ENCODE results near the gene SPEN.
"Not testable (repeated sequence)": the region's sequence is repeated elsewhere in the genome, so short reads cannot be mapped to it uniquely, and the experiment has no call there.

The SPEN gene

DNA sequence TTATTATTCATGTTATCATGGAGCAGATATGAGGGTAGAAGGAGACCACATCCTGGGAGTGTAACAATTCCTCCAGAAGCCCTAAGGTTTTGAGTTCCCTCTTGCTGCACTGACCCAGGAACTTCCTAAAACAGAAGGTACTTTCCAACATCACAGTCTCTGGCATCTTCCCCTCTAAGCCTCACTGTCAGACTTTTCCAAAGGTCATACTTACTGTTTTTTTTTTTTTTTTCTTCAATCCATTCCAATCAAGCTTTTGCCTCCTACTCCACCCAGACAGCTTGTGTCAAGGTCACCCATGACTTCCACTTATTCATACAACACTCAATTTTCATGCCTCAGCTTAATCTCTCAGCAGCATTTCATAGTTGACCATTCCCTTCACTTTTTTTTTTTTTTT is 21.7 kb upstream of the SPEN start:
- H3K36me3 ChIP-seq (ENCODE audit: insufficient read depth, low read length), result no peaks in the 10 kb centered on the region
- peaks cover 4% of the 10 kb centered on the region for H3K4me1 ChIP-seq (ENCODE audit: insufficient read depth, low read length)
- no peaks in the 10 kb centered on the region for H3K9me3 ChIP-seq (ENCODE audit: control insufficient read depth, insufficient read depth, low read length)
- H3K9ac ChIP-seq (ENCODE audit: low read depth, low read length), result no peak overlapping the region

DNA sequence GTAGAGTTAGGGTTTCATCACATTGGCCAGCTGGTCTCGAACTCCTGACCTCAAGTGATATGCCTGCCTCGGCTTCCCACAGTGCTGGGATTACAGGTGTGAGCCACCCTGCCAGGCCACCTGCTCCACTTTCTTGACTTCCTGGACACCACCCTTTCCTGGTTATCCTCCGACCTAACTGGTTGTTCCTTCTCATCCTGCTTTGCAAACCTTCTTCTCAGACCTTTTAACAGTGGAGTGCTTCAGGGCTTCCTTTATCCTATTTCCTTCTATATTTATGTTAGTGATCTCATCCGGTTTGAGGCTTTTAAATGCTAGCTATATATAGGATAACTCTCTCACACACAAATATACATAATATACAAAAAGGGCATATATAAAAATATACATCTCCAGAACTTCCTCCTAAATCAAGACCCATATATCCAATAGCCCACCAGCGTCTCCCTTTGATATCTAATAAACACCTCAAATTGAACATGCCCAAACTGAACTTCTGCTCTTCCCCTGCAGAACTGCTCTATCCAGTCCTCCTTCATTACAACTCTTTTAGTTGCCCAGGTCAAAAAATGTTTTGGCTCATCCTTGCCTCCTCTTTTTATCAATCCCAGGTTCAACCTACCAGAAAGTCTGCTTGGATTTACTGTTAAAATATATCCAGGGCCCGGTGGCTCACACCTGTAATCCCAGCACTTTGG is 20.5 kb upstream of the SPEN start:
- Histone ChIP-seq H3K9ac (ENCODE audit: low read depth, low read length) (no peak overlapping the region), H3K36me3 (ENCODE audit: insufficient read depth, low read length) (no peaks in the 10 kb centered on the region), H3K4me1 (ENCODE audit: insufficient read depth, low read length) (peaks cover 4% of the 10 kb centered on the region), H3K9me3 (ENCODE audit: control insufficient read depth, insufficient read depth, low read length) (no peaks in the 10 kb centered on the region)

DNA sequence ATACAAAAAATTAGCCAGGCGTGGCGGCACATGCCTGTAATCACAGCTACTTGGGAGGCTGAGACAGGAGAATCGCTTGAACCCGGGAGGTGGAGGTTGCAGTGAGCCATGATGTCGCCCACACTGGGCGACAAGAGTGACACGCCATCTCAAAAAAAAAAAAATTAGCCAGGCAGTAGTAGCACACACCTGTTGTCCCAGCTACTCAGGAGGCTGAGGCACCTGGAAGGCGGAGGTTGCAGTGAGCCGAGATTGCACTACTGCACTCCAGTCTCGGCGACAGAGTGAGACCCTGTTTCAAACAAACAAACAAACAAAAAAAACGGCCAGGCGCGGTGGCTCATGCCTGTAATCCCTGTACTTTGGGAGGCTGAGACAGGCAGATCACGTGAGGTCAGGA is 19.9 kb upstream of the SPEN start:
- not testable (repeated sequence) for H3K9me3 ChIP-seq (ENCODE audit: control insufficient read depth, insufficient read depth, low read length); H3K36me3 ChIP-seq (ENCODE audit: insufficient read depth, low read length); H3K9ac ChIP-seq (ENCODE audit: low read depth, low read length); H3K4me1 ChIP-seq (ENCODE audit: insufficient read depth, low read length)

DNA sequence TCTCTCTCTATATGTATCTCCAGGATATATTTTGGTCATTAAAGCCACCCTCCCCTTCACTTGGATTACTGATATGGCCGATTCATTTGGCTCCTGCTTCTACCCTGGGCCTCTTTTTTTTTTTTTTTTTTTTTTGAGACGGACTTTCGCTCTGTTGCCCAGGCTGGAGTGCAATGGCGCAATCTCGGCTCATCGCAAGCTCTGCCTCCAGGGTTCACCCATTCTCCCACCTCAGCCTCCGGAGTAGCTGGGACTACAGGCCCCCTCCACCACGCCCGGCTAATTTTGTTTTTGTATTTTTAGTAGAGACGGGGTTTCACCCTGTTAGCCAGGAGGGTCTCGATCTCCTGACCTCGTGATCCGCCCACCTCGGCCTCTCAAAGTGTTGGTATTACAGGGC is 18.6 kb upstream of the SPEN start:
- not testable (repeated sequence) for H3K9me3 ChIP-seq (ENCODE audit: control insufficient read depth, insufficient read depth, low read length); H3K4me1 ChIP-seq (ENCODE audit: insufficient read depth, low read length); H3K9ac ChIP-seq (ENCODE audit: low read depth, low read length); H3K36me3 ChIP-seq (ENCODE audit: insufficient read depth, low read length)

DNA sequence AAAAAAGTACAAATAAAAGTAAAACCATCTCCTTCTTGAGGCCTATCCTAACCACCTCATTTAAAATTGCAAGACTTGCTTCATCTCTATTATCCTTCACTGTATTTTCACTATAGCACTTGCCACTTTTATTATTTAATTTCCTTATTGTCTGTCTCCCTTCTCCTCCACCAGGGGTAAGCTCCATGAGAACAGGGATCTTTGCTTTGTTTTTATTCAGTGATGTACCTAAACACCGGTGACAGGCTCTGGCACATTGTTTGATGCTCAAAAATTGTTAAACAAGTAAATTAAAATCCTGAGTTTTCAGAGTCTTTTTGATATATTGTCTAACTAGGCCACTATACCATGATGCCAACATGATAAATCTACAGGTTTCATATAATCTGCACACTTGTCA is 17.2 kb upstream of the SPEN start:
- Histone ChIP-seq H3K36me3 (ENCODE audit: insufficient read depth, low read length) (no peaks in the 10 kb centered on the region), H3K9me3 (ENCODE audit: control insufficient read depth, insufficient read depth, low read length) (no peaks in the 10 kb centered on the region), H3K4me1 (ENCODE audit: insufficient read depth, low read length) (peaks cover 7% of the 10 kb centered on the region), H3K9ac (ENCODE audit: low read depth, low read length) (no peak overlapping the region)

DNA sequence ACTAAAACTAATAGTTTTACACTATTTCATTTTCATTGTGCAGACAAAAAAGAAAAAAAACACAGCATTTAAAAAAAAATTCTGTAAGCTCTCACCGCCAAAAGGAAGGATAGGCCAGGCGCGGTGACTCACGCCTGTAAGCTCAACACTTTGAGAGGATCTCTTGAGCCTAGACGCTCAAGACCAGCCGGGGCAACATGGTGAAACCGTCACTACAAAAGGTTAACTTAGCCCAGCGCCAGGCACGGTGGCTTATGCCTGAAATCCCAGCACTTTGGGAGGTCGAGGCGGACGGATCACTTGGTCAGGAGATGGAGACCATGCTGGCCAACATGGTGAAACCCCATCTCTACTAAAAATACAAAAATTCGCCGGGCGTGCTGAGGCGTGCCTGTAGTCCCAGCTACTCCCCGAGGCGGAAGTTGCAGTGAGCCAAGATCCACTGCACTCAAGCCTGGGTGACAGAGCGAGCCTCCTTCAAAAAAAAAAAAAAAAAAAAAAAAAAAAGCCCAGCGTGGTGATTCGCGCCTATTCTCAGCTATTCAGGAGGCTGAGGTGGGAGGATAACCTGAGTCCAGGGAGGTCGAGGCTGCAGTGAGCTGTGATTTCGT is 14.3 kb upstream of the SPEN start:
- Histone ChIP-seq H3K9me3 (ENCODE audit: control insufficient read depth, insufficient read depth, low read length) (no peaks in the 10 kb centered on the region), H3K9ac (ENCODE audit: low read depth, low read length) (peak overlapping the region; percentile 92), H3K4me1 (ENCODE audit: insufficient read depth, low read length) (peaks cover 7% of the 10 kb centered on the region), H3K36me3 (ENCODE audit: insufficient read depth, low read length) (no peaks in the 10 kb centered on the region)

DNA sequence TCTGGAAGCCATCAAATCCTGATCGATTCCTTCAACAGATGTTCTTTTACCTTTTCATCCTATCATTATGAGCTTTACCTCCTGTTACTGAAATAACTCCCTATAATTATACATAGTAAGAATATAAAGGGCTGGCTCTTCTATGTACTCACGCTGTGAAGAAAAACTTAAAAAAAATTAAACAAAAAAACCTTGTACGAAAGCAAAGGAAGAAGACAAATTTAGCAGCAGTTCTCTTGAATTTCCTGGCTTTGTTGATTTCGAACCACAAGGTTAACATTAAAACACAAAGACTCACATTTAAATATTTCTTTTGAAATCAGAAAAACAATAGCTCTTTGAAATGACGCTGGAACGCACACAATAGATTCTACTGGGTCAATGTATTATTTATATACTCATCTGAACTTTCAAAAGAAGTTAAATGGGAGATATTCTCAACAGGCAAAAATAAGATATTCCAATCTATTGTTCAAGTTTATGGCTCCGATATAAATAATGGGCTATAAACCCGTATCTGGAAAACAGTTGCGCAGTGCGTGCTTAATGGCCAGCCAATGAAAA is 13.6 kb upstream of the SPEN start:
- peaks cover 7% of the 10 kb centered on the region for H3K4me1 ChIP-seq (ENCODE audit: insufficient read depth, low read length)
- H3K9me3 ChIP-seq (ENCODE audit: control insufficient read depth, insufficient read depth, low read length), result no peaks in the 10 kb centered on the region
- peak overlapping the region; percentile 92 for H3K9ac ChIP-seq (ENCODE audit: low read depth, low read length)
- no peaks in the 10 kb centered on the region for H3K36me3 ChIP-seq (ENCODE audit: insufficient read depth, low read length)

DNA sequence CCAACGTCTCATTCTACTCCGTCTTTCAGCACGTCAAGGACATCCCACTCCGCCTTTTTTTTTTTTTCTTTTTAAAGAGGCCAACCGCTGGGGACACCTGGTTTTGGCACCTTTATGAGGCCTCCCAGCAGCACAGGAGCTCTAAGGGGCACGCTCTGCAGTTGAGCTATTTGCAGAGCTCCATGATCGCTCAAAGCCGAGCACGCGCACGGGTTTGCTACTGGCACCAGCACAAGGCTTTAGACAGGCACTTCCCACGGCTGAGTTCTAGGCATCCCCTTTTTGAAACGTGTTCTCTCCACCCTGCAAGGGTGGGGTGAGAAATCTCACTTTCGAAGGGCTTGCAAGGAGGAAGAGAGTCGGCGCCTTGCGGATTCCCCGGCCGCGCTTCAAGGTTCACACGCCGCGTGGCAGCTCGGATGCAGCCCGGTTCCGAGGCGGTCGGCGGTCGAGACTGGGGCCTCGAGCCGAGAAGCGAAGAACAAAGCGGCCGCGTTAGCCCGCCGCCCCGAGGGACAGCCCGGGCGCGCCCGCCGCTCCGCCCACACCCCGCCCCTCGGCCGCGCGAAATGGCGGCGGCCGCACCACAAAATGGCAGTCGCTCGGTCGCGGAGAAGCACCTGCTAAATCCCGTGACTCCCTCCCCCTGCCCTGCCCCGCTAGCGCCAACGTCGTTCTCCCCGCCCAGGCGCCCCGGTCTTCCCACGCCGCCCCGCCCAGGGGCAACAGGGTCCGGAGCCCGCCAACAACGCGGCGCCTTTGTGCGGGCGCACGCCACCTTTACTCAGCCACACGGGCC is 12.9 kb upstream of the SPEN start:
- Histone ChIP-seq H3K9me3 (ENCODE audit: control insufficient read depth, insufficient read depth, low read length) (no peaks in the 10 kb centered on the region), H3K4me1 (ENCODE audit: insufficient read depth, low read length) (peaks cover 7% of the 10 kb centered on the region), H3K36me3 (ENCODE audit: insufficient read depth, low read length) (no peaks in the 10 kb centered on the region), H3K9ac (ENCODE audit: low read depth, low read length) (peak overlapping the region; percentile 92)

DNA sequence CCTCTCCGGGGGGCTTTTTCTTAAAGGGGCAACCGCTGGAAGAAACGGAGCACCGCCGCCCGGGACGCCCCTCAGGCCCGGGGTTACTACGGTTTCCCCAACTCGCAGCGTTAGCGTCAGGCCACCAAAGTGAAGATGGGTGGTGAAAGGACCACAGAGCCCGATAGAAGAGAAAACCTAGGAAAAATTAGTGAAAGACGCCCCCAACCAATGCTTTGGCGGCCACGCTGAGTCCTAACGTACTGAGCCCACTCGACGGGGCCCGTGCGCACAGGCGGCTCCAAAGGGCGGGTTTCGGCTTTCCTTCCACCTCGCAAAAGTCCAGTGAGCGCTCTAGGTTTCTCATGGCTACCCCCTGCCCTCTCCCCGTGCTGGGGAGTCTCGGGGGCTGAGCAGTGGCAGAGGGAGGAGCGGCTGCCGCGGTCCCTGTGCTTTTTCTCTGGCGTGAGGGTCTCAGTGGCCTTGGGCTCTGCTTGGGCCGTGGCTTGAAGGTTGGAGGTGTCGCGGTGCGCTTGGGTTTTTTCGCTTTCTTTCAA is 12.2 kb upstream of the SPEN start:
- H3K9ac ChIP-seq (ENCODE audit: low read depth, low read length), result peak overlapping the region; percentile 92
- no peaks in the 10 kb centered on the region for H3K9me3 ChIP-seq (ENCODE audit: control insufficient read depth, insufficient read depth, low read length)
- H3K36me3 ChIP-seq (ENCODE audit: insufficient read depth, low read length), result no peaks in the 10 kb centered on the region
- H3K4me1 ChIP-seq (ENCODE audit: insufficient read depth, low read length), result peaks cover 3% of the 10 kb centered on the region; the same call in 1 of the 2 replicates

DNA sequence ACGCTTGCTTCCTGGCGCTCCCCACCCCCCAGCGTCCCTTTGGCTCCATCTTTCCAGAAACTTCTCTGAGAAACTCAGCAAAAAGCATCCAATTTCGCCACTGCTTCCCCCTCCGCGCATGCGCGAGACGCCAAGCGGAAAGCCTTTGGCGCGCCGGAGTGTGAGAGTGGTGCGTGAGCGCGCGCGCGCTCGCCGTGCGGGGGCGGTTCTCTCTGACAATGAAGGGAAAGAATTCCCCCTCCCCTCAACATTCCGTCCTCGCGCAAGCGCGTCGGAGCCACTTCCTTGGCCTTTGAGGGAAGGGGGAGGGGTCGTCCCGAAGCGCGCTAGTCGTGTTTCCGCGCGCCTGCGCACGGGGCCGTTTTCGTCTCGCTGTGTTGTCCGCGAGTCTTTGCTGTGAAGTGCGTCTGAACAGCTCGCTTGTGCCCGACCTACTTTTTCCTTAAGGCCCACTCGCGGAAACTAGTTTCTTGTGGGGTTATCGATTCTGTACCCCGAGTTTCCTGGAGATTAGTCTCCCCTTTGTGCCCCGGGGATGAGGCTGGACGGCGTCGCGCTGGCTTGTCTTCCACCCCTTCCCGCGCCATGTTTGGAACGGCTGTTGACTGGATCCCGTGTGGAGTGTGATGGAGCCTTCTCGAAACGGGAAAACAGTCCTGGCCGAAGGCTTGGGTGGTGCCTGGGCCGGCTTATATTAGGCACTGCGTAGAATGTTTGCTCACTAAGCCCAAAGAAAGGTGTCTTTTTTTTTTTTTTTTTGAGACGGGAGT is 11.6 kb upstream of the SPEN start:
- peak overlapping the region; percentile 92 for H3K9ac ChIP-seq (ENCODE audit: low read depth, low read length)
- peaks cover 3% of the 10 kb centered on the region; the same call in 1 of the 2 replicates for H3K4me1 ChIP-seq (ENCODE audit: insufficient read depth, low read length)
- no peaks in the 10 kb centered on the region for H3K36me3 ChIP-seq (ENCODE audit: insufficient read depth, low read length)
- no peaks in the 10 kb centered on the region for H3K9me3 ChIP-seq (ENCODE audit: control insufficient read depth, insufficient read depth, low read length)

DNA sequence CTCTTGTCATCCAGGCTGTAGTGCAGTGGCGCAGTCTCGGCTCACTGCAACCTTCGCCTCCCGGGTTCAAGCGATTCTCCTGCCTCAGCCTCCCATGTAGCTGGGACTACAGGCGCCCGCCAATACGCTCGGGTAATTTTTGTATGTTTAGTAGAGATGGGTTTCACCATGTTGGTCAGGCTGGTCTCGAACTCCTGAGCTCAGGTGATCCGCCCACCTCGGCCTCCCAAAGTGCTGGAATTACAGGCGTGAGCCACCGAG is 11.1 kb upstream of the SPEN start:
- H3K4me1 ChIP-seq (ENCODE audit: insufficient read depth, low read length); H3K36me3 ChIP-seq (ENCODE audit: insufficient read depth, low read length); H3K9me3 ChIP-seq (ENCODE audit: control insufficient read depth, insufficient read depth, low read length): not testable (repeated sequence)
- H3K9ac ChIP-seq (ENCODE audit: low read depth, low read length), result peak overlapping the region; percentile 92; the same call in 1 of the 2 replicates

DNA sequence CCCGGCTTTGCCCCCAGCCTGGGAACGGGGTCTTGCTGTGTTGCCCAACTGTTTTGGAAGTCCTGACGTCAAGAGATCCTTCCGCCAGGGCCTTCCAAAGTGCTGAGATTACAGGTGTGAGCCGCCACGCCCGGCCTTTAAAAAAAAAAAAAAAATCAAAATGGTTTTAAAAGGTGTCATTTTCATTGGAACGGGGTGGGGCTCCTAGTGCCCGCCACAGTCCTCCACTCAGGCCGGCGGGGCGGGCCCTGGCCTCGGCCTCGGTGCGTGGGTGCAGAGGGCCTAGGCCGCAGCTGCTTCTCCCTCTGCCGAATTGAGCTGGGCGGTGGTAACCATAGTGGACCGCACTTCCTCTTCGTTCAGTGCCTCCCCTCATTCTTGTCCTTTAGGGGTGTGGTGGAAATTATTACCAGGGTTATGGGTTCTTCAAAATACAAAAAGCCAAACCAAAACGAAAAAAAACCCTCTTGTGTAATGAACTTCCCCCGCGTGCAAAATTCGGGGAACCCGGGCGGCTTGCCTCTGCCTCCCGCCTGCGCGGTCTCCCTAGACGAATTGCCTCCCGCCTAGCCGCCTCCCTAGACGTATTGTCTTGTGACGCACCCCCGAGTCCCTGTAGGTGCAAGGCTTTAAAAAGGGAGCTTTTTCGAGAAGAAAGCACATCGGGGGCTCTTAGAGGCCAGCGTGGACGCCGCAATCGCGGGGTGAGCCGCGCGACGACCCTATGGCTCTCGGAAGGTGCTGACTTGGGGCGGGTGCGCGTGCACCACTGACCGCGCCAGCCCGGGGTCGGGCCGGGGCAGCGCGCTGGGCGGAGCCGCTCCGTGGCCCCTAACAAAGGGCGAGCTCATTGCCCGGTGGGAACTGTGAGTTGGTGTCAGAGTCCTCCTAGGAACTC is 10.5 kb upstream of the SPEN start:
- peak overlapping the region; percentile 92; the same call in 1 of the 2 replicates for H3K9ac ChIP-seq (ENCODE audit: low read depth, low read length)
- H3K9me3 ChIP-seq (ENCODE audit: control insufficient read depth, insufficient read depth, low read length), result no peaks in the 10 kb centered on the region
- no peaks in the 10 kb centered on the region for H3K36me3 ChIP-seq (ENCODE audit: insufficient read depth, low read length)
- H3K4me1 ChIP-seq (ENCODE audit: insufficient read depth, low read length), result peaks cover 3% of the 10 kb centered on the region; the same call in 1 of the 2 replicates

DNA sequence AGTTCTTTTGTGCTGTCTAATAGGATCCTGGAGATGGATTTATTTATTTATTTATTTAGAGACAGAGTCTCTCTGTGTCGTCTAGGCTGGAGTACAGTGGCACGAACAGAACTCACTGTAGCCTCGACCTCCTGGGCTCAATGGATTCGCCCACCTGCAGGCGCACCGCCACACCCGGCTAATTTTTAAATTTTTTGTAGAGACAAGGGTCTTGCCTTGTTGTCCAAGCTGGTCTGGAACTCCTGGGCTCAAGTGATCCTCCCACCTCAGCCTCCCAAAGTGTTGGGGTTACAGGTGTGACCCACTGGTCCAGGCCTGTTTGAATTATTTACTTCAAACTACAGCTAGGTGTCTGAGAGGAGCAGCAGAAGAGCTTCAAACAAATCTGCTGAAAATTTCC is 9.6 kb upstream of the SPEN start:
- no peaks in the 10 kb centered on the region for H3K36me3 ChIP-seq (ENCODE audit: insufficient read depth, low read length)
- H3K9me3 ChIP-seq (ENCODE audit: control insufficient read depth, insufficient read depth, low read length), result no peaks in the 10 kb centered on the region
- peaks cover under 1% of the 10 kb centered on the region; the same call in 1 of the 2 replicates for H3K4me1 ChIP-seq (ENCODE audit: insufficient read depth, low read length)
- no peak overlapping the region for H3K9ac ChIP-seq (ENCODE audit: low read depth, low read length)
